Neural cell (in vitro differentiated cells): Measurements from ENCODE around the gene ZNF496. TPM values are rescaled to one million over a fixed set of nuclear protein-coding genes. Genes with fewer than 3 reads are reported as not detected.

ENCODE experiments used
- H2AFZ ChIP-seq: fragments of 200-600, 300-800 bp; sonication (generic), shearing (Covaris generic); 2 replicates; pipeline ENCODE4 v1.6.0; 2014; ENCODE audit warnings: low read depth, mild to moderate bottlenecking, antibody characterized with exemption, low read length, moderate library complexity
- H3F3A ChIP-seq: fragments of 200-600 bp; shearing (Covaris generic); 2 replicates; pipeline ENCODE4 v1.6.1; 2016; ENCODE audit warnings: mild to moderate bottlenecking, moderate library complexity, mixed read lengths, antibody characterized with exemption, low read length; ENCODE audit not compliant: insufficient read depth, poor library complexity, severe bottlenecking
- H3K27ac ChIP-seq: fragments of 200-600, 300-800 bp; sonication (generic), shearing (Covaris generic); 2 replicates; pipeline ENCODE4 v1.5.1; 2014; ENCODE audit warnings: mild to moderate bottlenecking, low read length, moderate library complexity
- H3K27me3 ChIP-seq: fragments of 300-800, 200-600 bp; sonication (generic), shearing (Covaris generic); 2 replicates; pipeline ENCODE4 v1.6.0; 2014; ENCODE audit warnings: mild to moderate bottlenecking, low read depth, low read length, moderate library complexity; ENCODE audit not compliant: insufficient read depth
- H3K36me3 ChIP-seq: fragments of 300-800, 200-600 bp; sonication (generic), shearing (Covaris generic); 2 replicates; pipeline ENCODE4 v1.5.1; 2014; ENCODE audit warnings: mild to moderate bottlenecking, antibody characterized with exemption, low read length, moderate library complexity; ENCODE audit not compliant: insufficient read depth
- H3K4me2 ChIP-seq: fragments of 300-800, 200-600 bp; sonication (generic), shearing (Covaris generic); 2 replicates; pipeline ENCODE4 v1.6.0; 2014; ENCODE audit warnings: mild to moderate bottlenecking, low read length
- H3K4me3 ChIP-seq: fragments of 300-800, 200-600 bp; sonication (generic), shearing (Covaris generic); 2 replicates; pipeline ENCODE4 v1.5.1; 2014; ENCODE audit warnings: mild to moderate bottlenecking, low read length, moderate library complexity
- H3K79me2 ChIP-seq: fragments of 200-600 bp; shearing (Covaris generic); replicated peaks from 2 replicates; pipeline ENCODE4 v1.6.0; 2014; ENCODE audit warnings: mild to moderate bottlenecking, low read length, moderate library complexity; ENCODE audit not compliant: insufficient read depth
- H3K9ac ChIP-seq: fragments of 300-800, 200-600 bp; sonication (generic), shearing (Covaris generic); 2 replicates; pipeline ENCODE4 v1.6.1; 2016; ENCODE audit warnings: mild to moderate bottlenecking, low read length, mixed read lengths
- H3K9me2 ChIP-seq: fragments of 200-600 bp; shearing (Covaris generic); 2 replicates; pipeline ENCODE4 v1.6.1; 2016; ENCODE audit warnings: mild to moderate bottlenecking, low read length, mixed read lengths; ENCODE audit not compliant: insufficient read depth
- H3K9me3 ChIP-seq: fragments of 200-600, 300-800 bp; sonication (generic), shearing (Covaris generic); 2 replicates; pipeline ENCODE4 v1.6.1; 2016; ENCODE audit warnings: mild to moderate bottlenecking, mixed run types, low read length, moderate library complexity, mixed read lengths
- H4K20me1 ChIP-seq: fragments of 200-600 bp; shearing (Covaris generic); 2 replicates; pipeline ENCODE4 v1.6.1; 2016; ENCODE audit warnings: mild to moderate bottlenecking, mixed run types; ENCODE audit not compliant: insufficient read depth
- CTCF ChIP-seq: fragments of 450-650 bp; IDR thresholded peaks from 2 replicates; pipeline ENCODE4 v1.5.1; 2014; ENCODE audit warnings: antibody characterized with exemption, mild to moderate bottlenecking, moderate library complexity; ENCODE audit not compliant: poor library complexity, severe bottlenecking
- EP300 ChIP-seq: fragments of 450-650 bp; conservative IDR thresholded peaks from 2 replicates; pipeline ENCODE4 v1.6.1; 2014; ENCODE audit warnings: antibody characterized with exemption, mild to moderate bottlenecking, moderate library complexity; ENCODE audit not compliant: poor library complexity, severe bottlenecking
- EZH2 ChIP-seq: fragments of 200-600, 300-800 bp; shearing (Covaris generic), sonication (generic); IDR thresholded peaks from 2 replicates; pipeline ENCODE4 v1.6.1; 2014; ENCODE audit warnings: antibody characterized with exemption, low read length, borderline replicate concordance, mild to moderate bottlenecking; ENCODE audit not compliant: insufficient read depth, poor library complexity, severe bottlenecking
- MXI1 ChIP-seq: fragments of 450-650 bp; conservative IDR thresholded peaks from 2 replicates; pipeline ENCODE4 v1.6.1; 2014; ENCODE audit warnings: antibody characterized with exemption, mild to moderate bottlenecking; ENCODE audit not compliant: poor library complexity, severe bottlenecking
- POLR2AphosphoS5 ChIP-seq: IDR thresholded peaks from 2 replicates; pipeline ENCODE4 v1.6.1; 2012
- RAD21 ChIP-seq: fragments of 450-650 bp; conservative IDR thresholded peaks from 2 replicates; pipeline ENCODE4 v1.6.1; 2014; ENCODE audit warnings: antibody characterized with exemption, mild to moderate bottlenecking, moderate library complexity
- SMC3 ChIP-seq: fragments of 450-650 bp; conservative IDR thresholded peaks from 2 replicates; pipeline ENCODE4 v1.6.1; 2014; ENCODE audit warnings: antibody characterized with exemption, mild to moderate bottlenecking, moderate library complexity; ENCODE audit not compliant: poor library complexity
- TAF1 ChIP-seq: IDR thresholded peaks from 2 replicates; pipeline ENCODE4 v1.6.1; 2012; ENCODE audit warnings: low read depth
- polyA plus RNA-seq: library from polyadenylated mRNA; depleted of rRNA; stranded (reverse); fragments of >200 nt; gene quantifications from 2 replicates; pipeline ENCODE4 v1.2.3, GENCODE V29; 2014
- TF ChIP-seq, protein P1 (sequence below): IDR thresholded peaks from 2 replicates; pipeline ENCODE4 v1.6.1; 2012; ENCODE audit warnings: borderline replicate concordance

ZNF496 gene
- polyA plus RNA-seq, 1 donor from 2014 or later, result 25.2 TPM

DNA sequence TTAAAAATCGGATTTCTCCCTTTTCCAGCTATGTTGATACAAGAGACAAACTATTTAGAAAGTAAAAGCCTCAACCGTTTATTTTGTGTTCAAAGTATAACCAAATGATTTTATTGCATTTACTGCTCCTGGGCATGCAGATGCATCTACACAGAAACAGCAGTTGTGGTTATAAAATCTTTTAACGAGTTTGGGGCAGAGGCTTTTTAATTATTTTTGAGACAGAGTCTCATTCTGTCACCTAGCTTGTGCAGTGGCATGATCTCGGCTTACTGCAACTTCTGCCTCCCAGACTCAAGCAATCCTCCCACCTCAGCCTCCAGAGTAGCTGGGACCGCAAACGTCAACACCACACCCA, 33.6 kb downstream of the ZNF496 start:
- H3K9me2 ChIP-seq, result no peaks in the 10 kb centered on the region
- no peaks in the 10 kb centered on the region for H4K20me1 ChIP-seq
- no peak overlapping the region for H3K9ac ChIP-seq
- no peaks in the 10 kb centered on the region for H3K27me3 ChIP-seq
- no peak overlapping the region for H3K4me3 ChIP-seq
- H3K9me3 ChIP-seq, result no peaks in the 10 kb centered on the region
- no peaks in the 10 kb centered on the region for H3F3A ChIP-seq
- TF ChIP-seq MXI1 (no peak), EZH2 (no peak), EP300 (no peak), CTCF (no peak), POLR2AphosphoS5 (no peak), SMC3 (no peak), RAD21 (no peak), TAF1 (no peak)
- TF ChIP-seq, protein P1, sequence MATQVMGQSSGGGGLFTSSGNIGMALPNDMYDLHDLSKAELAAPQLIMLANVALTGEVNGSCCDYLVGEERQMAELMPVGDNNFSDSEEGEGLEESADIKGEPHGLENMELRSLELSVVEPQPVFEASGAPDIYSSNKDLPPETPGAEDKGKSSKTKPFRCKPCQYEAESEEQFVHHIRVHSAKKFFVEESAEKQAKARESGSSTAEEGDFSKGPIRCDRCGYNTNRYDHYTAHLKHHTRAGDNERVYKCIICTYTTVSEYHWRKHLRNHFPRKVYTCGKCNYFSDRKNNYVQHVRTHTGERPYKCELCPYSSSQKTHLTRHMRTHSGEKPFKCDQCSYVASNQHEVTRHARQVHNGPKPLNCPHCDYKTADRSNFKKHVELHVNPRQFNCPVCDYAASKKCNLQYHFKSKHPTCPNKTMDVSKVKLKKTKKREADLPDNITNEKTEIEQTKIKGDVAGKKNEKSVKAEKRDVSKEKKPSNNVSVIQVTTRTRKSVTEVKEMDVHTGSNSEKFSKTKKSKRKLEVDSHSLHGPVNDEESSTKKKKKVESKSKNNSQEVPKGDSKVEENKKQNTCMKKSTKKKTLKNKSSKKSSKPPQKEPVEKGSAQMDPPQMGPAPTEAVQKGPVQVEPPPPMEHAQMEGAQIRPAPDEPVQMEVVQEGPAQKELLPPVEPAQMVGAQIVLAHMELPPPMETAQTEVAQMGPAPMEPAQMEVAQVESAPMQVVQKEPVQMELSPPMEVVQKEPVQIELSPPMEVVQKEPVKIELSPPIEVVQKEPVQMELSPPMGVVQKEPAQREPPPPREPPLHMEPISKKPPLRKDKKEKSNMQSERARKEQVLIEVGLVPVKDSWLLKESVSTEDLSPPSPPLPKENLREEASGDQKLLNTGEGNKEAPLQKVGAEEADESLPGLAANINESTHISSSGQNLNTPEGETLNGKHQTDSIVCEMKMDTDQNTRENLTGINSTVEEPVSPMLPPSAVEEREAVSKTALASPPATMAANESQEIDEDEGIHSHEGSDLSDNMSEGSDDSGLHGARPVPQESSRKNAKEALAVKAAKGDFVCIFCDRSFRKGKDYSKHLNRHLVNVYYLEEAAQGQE, result no peak
- no peak overlapping the region for H3K4me2 ChIP-seq
- no peaks in the 10 kb centered on the region for H3K79me2 ChIP-seq
- H2AFZ ChIP-seq, result no peak overlapping the region
- no peaks in the 10 kb centered on the region for H3K36me3 ChIP-seq
- H3K27ac ChIP-seq, result no peak overlapping the region

- no peaks in the 10 kb centered on the region for H3K36me3 ChIP-seq
- H3K9ac ChIP-seq, result no peak overlapping the region
- H3K4me3 ChIP-seq, result no peak overlapping the region
- no peak overlapping the region for H2AFZ ChIP-seq
- H4K20me1 ChIP-seq, result no peaks in the 10 kb centered on the region
- H3K79me2 ChIP-seq, result no peaks in the 10 kb centered on the region
- TF ChIP-seq RAD21 (no peak), EZH2 (no peak), CTCF (no peak), TAF1 (no peak), POLR2AphosphoS5 (no peak), SMC3 (no peak), MXI1 (no peak), EP300 (no peak)
- TF ChIP-seq, protein P1, result no peak
- H3K27me3 ChIP-seq, result no peaks in the 10 kb centered on the region
- no peak overlapping the region for H3K27ac ChIP-seq
- H3F3A ChIP-seq, result no peaks in the 10 kb centered on the region
- H3K9me2 ChIP-seq, result no peaks in the 10 kb centered on the region
- no peaks in the 10 kb centered on the region for H3K9me3 ChIP-seq
- H3K4me2 ChIP-seq, result no peak overlapping the region
Observed at GRCh38 chr1:247297263-247298123, 34.2 kb downstream of the ZNF496 start.
